GM18508 (cell line): ENCODE results near the gene CERS6.
"Not testable (repeated sequence)": the region's sequence is repeated elsewhere in the genome, so short reads cannot be mapped to it uniquely, and the experiment has no call there.

ENCODE experiments used
- ATAC-seq: cut with Tn5 transposase; IDR thresholded peaks from one replicate; pipeline ENCODE4 v1.9.1; 2021; ENCODE audit warnings: moderate number of reproducible peaks; ENCODE audit not compliant: insufficient read depth, unreplicated experiment

The CERS6 gene

DNA sequence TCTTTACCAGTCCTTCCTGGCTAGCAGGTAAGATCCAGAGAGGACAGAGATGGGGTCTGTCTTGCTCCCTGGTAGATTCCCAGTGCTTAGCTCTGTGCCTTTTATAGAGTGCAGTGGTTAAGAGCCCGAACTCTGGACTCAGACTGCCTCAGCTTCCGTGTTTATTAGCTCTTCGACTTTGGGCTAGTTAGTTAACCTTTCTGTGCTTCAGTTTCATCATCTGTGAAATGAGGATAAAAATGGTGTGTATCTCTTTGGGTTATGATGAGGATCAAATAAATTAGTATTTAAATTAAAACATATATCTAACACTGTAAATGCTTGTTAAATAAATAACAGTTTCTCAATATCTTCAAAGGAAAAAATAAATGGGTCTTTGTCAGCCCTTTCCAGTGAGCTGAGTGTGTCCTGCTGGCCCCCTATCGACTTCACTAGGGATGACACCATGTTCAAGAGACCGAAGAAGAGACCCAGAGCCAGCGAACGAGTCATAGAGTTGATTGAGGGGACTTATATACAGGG, 38.2 kb downstream of the CERS6 start:
- no peak for ATAC-seq

DNA sequence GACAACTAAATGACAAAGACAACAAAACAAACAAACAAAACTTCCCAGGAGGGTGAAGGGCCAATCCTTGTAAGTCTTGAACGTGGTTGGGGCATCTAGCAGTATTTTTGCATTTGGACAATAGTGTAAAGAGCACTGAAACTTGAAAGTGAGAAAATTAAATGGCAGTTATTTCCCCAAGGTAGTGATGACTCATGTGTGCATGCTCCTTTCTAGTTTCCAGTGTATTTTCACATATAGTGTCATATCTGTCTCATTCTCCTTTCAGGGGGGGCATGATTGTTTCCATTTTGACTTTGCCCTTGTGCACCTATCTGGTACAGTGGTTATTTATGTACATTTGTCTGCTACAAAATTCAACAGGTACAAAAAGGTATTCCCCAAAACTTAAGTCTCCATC, 39.5 kb downstream of the CERS6 start:
- ATAC-seq: peak; percentile 90

DNA sequence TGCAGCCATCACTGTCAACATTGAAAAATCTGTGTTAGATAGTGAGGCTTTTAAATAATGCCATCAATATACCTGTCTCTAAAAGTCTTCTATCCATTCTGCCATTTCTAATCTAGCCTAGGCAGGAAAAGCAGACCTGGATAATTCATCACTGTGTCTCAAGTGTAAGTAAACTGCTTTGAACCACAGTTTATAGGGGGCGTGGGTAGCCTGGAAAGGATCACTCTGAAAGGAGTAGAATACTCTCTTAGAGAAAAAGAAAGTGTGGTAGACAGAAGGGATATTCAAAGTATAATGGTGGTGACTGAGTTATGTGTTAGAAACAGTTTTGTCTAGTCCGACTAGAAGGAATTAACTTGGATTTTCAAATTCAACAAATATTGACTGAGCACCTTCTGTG, 40.8 kb downstream of the CERS6 start:
- ATAC-seq: no peak

DNA sequence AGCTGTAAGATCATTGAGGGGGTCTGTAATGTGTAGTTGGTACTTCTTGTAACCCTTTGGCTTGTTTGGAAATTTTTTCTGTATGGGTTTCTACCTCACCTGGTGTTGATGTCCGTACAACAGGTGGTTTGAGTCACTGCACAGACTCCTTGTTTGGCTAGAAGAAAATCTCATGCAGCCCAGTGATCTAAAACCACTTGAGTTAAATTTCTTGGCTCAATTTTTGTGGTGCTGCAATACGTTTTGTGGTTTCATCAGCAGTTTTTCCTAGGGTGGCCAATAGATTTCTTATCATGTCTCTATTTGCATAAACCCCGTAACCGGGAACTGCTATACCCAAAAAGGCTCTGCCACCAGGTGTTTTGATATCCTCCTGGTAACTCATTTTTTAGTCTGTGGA, 43.4 kb downstream of the CERS6 start:
- ATAC-seq: no peak

DNA sequence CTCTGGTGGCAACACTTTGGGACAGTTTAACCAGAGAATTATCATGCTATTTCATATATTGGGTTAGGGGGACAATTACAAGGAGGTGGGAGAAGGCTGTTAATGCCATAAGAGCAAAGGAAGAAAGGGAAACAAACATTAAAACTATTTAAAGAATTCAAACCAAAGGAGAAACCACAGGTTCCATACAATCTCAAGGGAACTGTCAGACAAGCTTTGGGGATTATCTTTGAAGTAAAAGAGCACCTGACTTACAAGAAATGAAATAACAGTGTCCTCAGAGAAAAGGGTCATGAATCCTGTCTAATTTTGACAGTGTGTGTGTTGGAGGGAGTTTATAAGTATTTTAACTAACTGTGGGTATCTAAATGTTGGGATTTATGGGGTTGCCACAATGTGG, 44.4 kb downstream of the CERS6 start:
- no peak for ATAC-seq

DNA sequence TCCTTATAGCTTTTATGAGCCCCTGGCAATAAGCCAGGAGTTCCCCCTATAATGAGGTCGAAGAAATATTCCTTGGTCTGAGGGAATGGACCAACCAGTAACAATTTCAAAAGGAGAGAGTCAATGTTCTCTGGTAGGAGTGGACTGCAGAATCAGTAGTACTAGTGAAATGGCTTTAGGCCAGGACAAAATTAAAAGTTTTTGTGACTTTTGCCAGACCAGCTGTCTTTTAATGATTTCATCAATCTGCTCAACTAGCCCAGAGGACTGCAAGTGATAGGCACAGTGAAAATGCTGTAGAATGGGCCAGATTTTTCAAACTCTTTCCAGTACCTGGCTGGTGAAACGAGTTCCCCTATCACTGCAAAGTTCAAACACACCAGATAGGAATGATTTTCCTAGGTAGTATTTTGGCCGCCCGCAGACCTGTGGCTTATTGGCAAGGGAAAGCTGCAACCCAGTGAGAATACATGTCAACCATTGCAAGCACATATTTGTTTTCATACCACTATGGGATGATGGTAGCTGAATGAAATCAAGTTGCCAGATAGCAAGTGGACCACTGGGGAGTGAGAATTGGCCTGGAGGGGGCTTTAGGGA, 45.5 kb downstream of the CERS6 start:
- no peak for ATAC-seq

DNA sequence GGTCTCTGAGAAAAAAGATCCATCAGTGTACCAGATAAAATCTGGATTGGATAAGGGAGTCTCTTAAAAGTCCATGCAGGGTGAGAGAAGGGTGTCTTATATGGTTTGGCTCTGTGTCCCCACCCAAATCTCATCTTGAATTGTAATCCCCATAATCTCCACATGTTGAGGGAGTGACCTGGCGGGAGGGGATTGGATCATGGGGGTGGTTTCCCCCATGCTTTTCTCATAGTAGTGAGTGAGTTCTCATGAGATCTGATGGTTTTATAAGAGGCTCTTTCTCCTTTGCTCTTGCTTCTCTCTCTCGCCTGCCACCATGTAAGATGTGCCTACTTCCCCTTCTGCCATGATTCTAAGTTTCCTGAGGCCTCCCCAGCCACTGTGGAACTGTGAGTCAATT, 46.8 kb downstream of the CERS6 start:
- ATAC-seq: not testable (repeated sequence)

DNA sequence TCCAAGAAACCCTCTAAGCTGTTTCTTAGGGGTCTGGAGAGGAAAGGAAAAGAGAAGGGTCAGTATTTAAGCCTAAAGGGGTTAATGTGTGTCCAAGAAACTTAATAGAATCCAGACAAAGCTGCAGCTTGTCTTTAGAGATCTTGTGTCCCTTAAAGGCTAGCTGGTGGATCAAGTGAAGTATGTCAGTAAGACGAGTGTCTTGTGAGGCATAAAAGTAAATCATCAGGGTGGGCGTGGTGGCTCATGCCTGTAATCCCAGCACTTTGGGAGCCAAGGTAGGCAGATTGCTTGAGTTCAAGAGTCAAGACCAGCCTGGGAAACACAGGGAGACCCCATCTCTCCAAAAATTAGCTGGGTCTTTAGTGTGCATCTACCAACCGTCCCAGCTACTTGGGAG, 47.8 kb downstream of the CERS6 start:
- ATAC-seq: no peak

DNA sequence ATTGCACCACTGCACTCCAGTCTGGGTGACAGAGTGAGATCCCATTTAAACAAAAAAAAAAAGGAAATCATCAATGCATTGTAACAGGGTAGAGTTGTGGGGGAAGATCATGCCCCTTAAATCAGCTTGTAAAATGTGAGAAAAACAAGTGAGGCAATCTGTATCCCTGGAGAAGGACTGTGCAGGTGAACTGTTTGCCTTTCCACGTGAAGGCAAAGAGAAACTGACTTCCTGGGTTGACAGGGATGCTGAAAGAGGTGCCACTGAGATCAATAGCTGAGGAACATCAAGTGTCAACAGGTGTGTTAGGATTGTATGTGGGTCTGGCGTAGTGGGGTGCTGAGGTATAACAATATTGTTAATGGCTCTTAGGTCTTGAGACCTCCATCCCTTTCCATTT, 48.3 kb downstream of the CERS6 start:
- no peak for ATAC-seq

DNA sequence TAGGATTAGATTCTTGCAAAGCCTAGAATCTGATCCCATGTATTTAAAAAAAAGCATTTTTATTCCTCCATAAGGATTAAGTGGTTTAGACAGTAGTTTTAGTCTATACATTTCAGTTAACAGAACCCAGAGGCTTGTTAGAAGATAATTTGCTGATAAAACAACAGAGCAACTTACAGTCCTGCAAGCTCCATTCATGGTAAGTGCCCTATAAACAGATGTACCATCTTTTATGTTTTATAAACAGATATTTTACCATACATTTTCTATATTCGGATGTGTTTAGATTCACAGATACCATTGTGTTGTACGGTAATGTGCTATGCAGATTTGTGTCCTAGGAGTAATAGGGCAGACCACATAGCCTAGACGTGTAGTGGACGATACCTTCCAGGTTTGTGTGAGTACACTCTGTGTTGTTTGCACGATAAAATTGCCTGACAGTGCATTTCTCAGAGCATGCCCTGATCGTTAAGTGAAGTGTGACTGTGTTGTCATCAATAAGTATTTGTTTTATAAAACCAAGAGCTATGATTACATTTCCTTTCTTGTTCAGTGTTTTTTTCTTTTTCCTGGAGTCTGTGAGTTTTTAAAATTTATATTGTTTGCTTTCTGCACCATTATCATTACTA, 54.2 kb downstream of the CERS6 start:
- ATAC-seq: no peak

DNA sequence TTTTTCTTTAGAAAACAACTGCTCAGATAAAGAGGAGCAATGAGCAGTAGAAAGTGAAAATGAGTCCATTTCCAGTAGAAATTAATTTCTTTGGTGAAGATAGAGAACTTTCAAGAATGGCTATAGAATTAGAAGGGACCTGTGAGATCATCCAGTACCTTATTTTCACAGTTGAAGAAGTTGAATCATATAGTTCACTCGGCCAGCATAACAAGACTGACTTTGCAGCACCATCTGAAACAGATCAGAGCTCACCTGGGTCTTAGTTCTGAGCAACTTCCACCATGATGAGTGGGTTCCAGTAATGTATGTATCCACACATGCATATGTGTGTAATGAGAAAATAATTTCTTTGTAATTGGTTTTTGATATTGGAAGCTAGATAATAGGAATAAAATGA, 58.6 kb downstream of the CERS6 start:
- ATAC-seq: no peak

DNA sequence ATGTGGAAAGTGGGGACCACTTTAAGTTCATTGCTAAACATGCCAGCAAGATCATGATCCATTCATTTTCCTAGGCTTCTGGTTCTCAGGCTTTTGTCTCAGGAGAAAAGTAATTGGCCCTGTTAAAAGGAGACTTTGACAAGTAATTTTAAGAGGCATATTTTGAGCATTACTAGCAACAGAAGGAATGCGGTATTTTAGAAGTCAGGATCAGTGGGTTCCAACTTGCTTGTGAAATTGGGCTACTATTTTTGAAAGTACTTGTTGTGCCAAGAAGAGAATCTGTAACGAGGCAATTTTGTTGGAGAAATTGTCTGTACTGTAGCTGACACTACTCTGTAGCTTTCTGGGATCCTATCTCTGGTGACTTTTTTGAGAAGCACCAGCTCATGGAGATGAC, 59.4 kb downstream of the CERS6 start:
- ATAC-seq: no peak

DNA sequence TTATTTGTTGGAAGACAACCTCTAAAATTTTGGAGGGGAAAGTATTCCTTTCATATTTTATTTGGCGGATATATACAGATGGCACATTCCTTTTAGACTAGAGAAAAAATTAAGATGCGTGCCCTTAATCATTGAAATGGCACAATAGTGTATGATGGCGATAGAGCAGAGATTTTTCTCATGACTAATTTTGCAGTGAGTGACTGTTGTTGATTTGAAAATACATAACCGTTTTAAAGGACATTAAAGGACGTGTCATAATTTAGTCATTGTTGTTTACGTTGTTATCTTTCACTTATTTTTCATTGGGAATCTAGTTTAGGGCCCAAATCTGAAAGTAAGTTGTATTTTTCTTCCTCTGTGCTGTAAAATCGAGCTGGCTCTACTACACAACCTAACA, 61.7 kb downstream of the CERS6 start:
- ATAC-seq: no peak

DNA sequence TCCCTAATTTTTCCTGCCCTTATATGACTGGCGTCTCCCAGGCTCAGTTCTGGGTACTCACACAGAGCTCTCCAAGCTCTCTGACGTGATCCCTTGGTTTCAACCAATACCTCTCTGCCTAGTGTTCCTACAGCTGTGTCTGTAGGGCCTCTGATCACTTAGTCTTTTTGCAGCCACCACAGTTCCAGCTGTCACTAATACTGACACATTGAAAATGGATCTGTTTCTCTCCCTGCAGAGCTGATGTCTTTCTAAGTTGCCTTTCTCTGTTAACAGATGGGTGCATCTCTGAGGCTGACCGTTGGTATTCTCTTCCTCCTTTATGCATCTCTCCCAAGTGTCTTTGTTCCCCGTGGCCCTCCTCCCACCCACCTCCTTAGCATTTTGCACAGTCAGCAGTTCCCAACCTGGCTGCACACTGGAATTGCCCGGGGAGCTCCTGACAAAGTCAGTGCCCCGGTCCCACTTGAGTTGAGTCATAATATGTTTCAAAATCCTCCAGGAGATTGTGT, 62.5 kb downstream of the CERS6 start:
- no peak for ATAC-seq

DNA sequence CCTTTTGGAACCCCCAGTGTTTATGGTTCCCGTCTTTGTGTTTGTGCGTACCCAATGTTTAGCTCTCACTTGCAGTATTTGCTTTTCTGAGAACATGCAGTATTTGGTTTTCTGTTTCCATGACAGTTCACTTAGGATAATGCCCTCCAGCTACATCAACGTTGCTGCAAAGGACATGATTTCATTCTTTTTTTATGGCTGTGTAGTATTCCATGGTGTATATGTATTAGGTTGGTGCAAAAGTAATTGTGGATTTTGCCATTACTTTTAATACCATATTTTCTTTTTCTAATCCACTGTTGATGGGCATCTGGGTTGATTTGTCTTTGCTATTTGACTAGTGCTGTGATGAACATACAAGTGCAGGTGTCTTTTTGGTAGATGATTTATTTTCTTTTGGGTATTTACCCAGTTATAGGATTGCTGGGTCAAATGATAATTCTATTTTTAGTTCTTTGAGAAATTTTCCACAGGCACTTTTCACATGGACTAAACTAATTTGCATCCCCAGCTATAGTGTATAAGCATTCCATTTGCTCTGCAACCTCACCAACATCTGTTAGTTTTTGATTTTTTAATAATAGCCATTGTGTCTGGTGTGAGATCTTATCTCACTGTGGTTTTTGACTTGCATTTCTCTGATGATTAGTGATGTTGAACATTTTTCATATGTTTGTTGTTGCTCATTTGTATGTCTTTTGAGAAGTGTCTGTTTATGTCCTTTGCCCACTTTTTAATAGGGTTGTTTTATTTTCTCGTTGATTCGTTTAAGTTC, 63.6 kb downstream of the CERS6 start:
- no peak for ATAC-seq

DNA sequence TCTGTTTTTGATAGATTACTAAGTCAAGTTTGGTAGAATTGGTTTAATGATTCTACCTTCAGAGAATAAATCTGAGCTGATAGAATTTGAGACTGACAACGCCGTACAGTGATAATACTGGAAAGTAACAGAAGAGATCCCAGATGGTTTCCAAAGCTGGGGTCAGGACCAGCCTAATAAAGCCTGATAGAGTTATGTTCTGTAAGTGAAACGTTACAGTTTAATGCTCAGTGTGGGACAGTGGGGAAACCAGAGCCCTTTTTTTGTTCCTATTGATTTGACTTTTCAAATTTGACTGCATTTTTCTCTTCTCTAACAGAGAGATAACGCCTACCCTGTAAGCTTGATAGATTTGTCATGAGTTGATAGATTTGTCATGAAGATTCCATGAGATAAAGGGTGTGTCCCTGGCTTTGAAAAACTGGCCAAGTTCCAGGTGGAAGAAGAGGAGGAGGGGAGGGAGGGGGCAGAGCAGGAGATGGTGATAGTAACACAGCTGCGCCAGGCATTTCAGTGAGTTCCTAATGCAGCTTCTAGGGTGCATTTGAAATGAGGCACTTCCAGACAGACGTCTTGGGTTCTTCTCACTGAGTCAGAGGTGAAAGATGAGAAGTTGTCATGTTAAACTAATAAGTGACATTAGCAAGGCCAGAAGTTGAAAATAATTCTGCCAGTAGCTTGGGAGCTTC, 65.1 kb downstream of the CERS6 start:
- ATAC-seq: no peak

DNA sequence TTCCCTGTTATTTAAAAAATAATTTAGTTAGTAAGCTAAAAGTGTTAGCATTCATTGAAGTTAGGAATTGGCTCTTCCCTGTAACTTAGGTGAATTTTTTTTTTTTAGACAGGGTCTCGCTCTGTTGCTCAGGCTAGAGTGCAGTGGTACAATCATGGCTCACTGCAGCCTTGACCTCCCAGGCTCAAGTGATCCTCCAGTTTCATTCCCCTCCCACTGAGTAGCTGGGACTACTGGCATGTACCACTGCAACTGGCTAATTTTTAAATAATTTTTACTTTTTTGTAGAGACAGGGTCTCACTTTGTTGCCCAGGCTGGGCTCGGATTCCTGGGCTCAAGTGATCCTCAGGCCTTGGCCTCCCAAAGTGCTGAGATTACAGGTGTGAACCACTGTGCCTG, 66.4 kb downstream of the CERS6 start:
- ATAC-seq: no peak

DNA sequence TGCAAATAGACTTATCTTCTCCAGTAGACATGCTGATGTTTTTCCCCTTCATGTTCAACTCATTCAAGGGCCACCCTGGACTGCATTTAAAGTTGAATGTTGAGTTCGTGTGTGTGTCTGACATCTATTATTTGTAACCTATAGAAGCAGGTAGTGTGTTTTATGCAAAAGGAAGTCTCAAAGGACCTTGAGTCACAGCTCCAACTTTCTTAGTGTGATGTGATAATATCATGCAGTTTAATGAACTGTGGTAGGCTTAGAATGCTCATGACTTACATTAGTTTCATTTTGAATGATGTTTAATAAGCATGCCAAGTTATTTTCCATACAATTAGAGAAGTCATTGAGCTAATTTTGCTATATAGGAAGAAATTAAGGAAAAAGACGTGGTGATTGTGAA, 67.9 kb downstream of the CERS6 start:
- no peak for ATAC-seq

DNA sequence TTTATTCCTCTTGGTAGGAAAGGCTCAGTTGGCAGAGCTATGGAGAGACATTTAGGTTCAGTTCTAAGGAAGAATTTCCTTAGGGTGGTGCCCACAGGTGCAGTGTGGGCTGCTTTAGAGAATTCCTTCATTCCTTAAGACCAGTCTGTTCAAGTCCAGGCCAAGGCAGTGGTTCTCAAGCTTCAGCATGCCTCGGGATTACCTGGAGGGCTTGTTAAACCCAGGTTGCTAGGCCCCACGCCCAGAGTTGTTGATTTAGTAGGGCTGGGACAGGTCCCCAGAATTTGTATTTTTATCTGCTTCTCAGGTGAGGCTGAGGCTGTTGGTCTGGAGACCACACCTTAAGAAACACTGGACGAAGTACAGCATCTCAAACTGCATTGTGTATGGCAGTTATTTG, 68.9 kb downstream of the CERS6 start:
- ATAC-seq: no peak

DNA sequence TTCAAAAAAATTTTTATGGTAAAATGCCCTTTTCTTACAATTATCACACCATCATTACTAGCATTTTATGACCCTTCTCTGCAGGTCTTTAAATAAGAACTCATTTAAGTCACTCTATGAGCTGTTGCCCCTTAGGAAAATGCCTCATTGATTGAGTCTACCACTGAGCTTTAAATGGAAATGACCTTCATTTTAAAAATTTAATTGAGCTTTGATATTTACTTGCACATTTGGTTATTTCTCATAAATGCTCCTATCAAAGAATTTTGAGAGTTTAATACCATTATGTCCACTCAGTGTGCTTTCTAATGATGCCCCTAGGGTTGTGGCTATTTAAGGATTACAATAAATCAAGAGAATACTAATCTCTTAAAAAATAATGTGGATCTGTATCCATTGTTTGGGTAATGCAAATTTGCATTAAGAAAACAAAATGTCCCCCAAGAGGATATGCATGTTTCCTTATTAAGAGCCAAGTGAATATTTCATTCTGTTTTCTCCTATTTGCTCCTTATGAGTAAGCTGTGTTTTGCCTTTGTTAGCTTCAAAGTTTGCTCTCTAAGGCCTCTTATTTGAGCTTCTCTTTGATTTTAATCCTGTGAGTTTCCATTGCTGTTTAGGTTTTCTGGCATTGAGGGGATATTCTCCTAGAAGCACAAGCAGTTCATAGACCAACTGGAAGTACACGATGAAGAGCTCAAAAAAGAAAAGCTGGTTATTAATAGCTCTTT, 69.8 kb downstream of the CERS6 start:
- ATAC-seq: no peak
